ENCODE measurements around the gene TJP3.

Gene TJP3

GRCh38 chr19:3660493-3661219 is 47.5 kb upstream of the TJP3 start:
- Histone ChIP-seq H3K9ac (ENCODE audit: low read length) (no peak overlapping the region), H3K36me3 (ENCODE audit: low read length) (no peaks in the 10 kb centered on the region), H3K79me2 (ENCODE audit: insufficient read depth, low read length) (no peaks in the 10 kb centered on the region), H3K4me2 (ENCODE audit: low read depth, low read length, poor library complexity, severe bottlenecking) (no peak overlapping the region), H3K27me3 (ENCODE audit: low read length) (no peaks in the 10 kb centered on the region), H2AFZ (ENCODE audit: low read depth, low read length, severe bottlenecking) (no peak overlapping the region), H3K4me3 (ENCODE audit: insufficient read depth, low read length, poor library complexity, severe bottlenecking) (no peak overlapping the region), H4K20me1 (ENCODE audit: low read depth, low read length) (no peaks in the 10 kb centered on the region), H3K9me3 (ENCODE audit: insufficient read depth, low read length) (no peaks in the 10 kb centered on the region), H3K27ac (ENCODE audit: low read depth, low read length) (no peak overlapping the region), H3K9me2 (replicated peaks; ENCODE audit: insufficient read depth, low read length) (no peaks in the 10 kb centered on the region), H3F3A (ENCODE audit: insufficient read depth) (no peaks in the 10 kb centered on the region)
- TF ChIP-seq EZH2phosphoT487 (conservative IDR thresholded peaks at IDR 0.05; ENCODE audit: low read length) = no peak
- no peak for TF ChIP-seq CTCF (IDR thresholded peaks at IDR 0.05; ENCODE audit: insufficient read depth, low read length, poor library complexity, severe bottlenecking)

- H3F3A ChIP-seq (ENCODE audit: insufficient read depth) = no peaks in the 10 kb centered on the region
- H3K4me3 ChIP-seq (ENCODE audit: insufficient read depth, low read length, poor library complexity, severe bottlenecking) = no peak overlapping the region
- H3K9me3 ChIP-seq (ENCODE audit: insufficient read depth, low read length) = no peaks in the 10 kb centered on the region
- H4K20me1 ChIP-seq (ENCODE audit: low read depth, low read length) = no peaks in the 10 kb centered on the region
- no peak overlapping the region for H3K27ac ChIP-seq (ENCODE audit: low read depth, low read length)
- no peak for TF ChIP-seq EZH2phosphoT487 (conservative IDR thresholded peaks at IDR 0.05; ENCODE audit: low read length)
- TF ChIP-seq CTCF (IDR thresholded peaks at IDR 0.05; ENCODE audit: insufficient read depth, low read length, poor library complexity, severe bottlenecking) = no peak
- no peaks in the 10 kb centered on the region for H3K27me3 ChIP-seq (ENCODE audit: low read length)
- no peak overlapping the region for H2AFZ ChIP-seq (ENCODE audit: low read depth, low read length, severe bottlenecking)
- no peaks in the 10 kb centered on the region for H3K9me2 ChIP-seq (replicated peaks; ENCODE audit: insufficient read depth, low read length)
- no peak overlapping the region for H3K9ac ChIP-seq (ENCODE audit: low read length)
- H3K4me2 ChIP-seq (ENCODE audit: low read depth, low read length, poor library complexity, severe bottlenecking) = no peak overlapping the region
- H3K36me3 ChIP-seq (ENCODE audit: low read length) = no peaks in the 10 kb centered on the region
- H3K79me2 ChIP-seq (ENCODE audit: insufficient read depth, low read length) = no peaks in the 10 kb centered on the region
These were observed 46.6 kb upstream of the TJP3 start for GRCh38 chr19:3661284-3662238.

- no peak overlapping the region for H2AFZ ChIP-seq (ENCODE audit: low read depth, low read length, severe bottlenecking)
- no peak overlapping the region for H3K4me2 ChIP-seq (ENCODE audit: low read depth, low read length, poor library complexity, severe bottlenecking)
- no peaks in the 10 kb centered on the region for H3K36me3 ChIP-seq (ENCODE audit: low read length)
- H3K9me2 ChIP-seq (replicated peaks; ENCODE audit: insufficient read depth, low read length) = no peaks in the 10 kb centered on the region
- H3K4me3 ChIP-seq (ENCODE audit: insufficient read depth, low read length, poor library complexity, severe bottlenecking) = no peak overlapping the region
- no peaks in the 10 kb centered on the region for H3K79me2 ChIP-seq (ENCODE audit: insufficient read depth, low read length)
- no peaks in the 10 kb centered on the region for H4K20me1 ChIP-seq (ENCODE audit: low read depth, low read length)
- TF ChIP-seq EZH2phosphoT487 (conservative IDR thresholded peaks at IDR 0.05; ENCODE audit: low read length) = no peak
- no peak for TF ChIP-seq CTCF (IDR thresholded peaks at IDR 0.05; ENCODE audit: insufficient read depth, low read length, poor library complexity, severe bottlenecking)
- no peaks in the 10 kb centered on the region for H3K27me3 ChIP-seq (ENCODE audit: low read length)
- no peak overlapping the region for H3K27ac ChIP-seq (ENCODE audit: low read depth, low read length)
- no peak overlapping the region for H3K9ac ChIP-seq (ENCODE audit: low read length)
- no peaks in the 10 kb centered on the region for H3F3A ChIP-seq (ENCODE audit: insufficient read depth)
- no peaks in the 10 kb centered on the region for H3K9me3 ChIP-seq (ENCODE audit: insufficient read depth, low read length)
These were observed 44.3 kb upstream of the TJP3 start for GRCh38 chr19:3663838-3664237.
